Fibroblast of lung (primary cell): ENCODE measurements around the gene STX11. TPM values are rescaled to one million over a fixed set of nuclear protein-coding genes. Genes with fewer than 3 reads are reported as not detected.

Source experiments
- DNase-seq, 2 donors: peaks; one replicate each; pipeline versions ENCODE4 v3.0.0 to v3.0.0-alpha.2; 2010; ENCODE audit warnings: low read depth in 2 of 2
- H2AFZ ChIP-seq: 2 replicates; pipeline ENCODE4 v1.5.1; 2012; ENCODE audit warnings: low read length, control low read depth, inconsistent platforms
- H3K27ac ChIP-seq: 2 replicates; pipeline ENCODE4 v1.5.1; 2011; ENCODE audit warnings: low read length, control low read depth; ENCODE audit not compliant: insufficient read depth
- H3K27me3 ChIP-seq: 2 replicates; pipeline ENCODE4 v1.5.1; 2011; ENCODE audit warnings: mild to moderate bottlenecking, low read length; ENCODE audit not compliant: control insufficient read depth, insufficient read depth
- H3K36me3 ChIP-seq: 2 replicates; pipeline ENCODE4 v1.5.1; 2011; ENCODE audit warnings: low read length; ENCODE audit not compliant: control insufficient read depth, insufficient read depth
- H3K4me1 ChIP-seq: 2 replicates; pipeline ENCODE4 v1.5.1; 2011; ENCODE audit warnings: low read length; ENCODE audit not compliant: control insufficient read depth, insufficient read depth; ENCODE audit errors: extremely low read depth
- H3K4me2 ChIP-seq: 2 replicates; pipeline ENCODE4 v1.5.1; 2011; ENCODE audit warnings: low read length, control low read depth; ENCODE audit not compliant: insufficient read depth; ENCODE audit errors: extremely low read depth
- H3K4me3 ChIP-seq, 4 experiments: fragments of 200-600 bp in 1 of 4; sonication (generic) in 1 of 4; replicated peaks in 1 of 4; 2 replicates each; pipeline ENCODE4 v1.5.1; 2011 to 2016; ENCODE audit warnings: low read length in 4 of 4, low read depth in 3 of 4, mild to moderate bottlenecking in 3 of 4, control low read depth in 2 of 4, inconsistent platforms in 1 of 4, mixed read lengths in 1 of 4; ENCODE audit not compliant: insufficient read depth in 1 of 4; ENCODE audit errors: control extremely low read depth in 1 of 4
- H3K79me2 ChIP-seq: 2 replicates; pipeline ENCODE4 v1.5.1; 2012; ENCODE audit warnings: mild to moderate bottlenecking, low read length, inconsistent platforms; ENCODE audit not compliant: control insufficient read depth, insufficient read depth
- H3K9ac ChIP-seq: 2 replicates; pipeline ENCODE4 v1.5.1; 2011; ENCODE audit warnings: mild to moderate bottlenecking, low read length, control low read depth; ENCODE audit not compliant: insufficient read depth
- H3K9me3 ChIP-seq: 2 replicates; pipeline ENCODE4 v1.5.1; 2012; ENCODE audit warnings: low read depth, low read length; ENCODE audit not compliant: control insufficient read depth, insufficient read depth
- H4K20me1 ChIP-seq: 2 replicates; pipeline ENCODE4 v1.5.1; 2011; ENCODE audit warnings: low read length; ENCODE audit not compliant: control insufficient read depth, insufficient read depth; ENCODE audit errors: extremely low read depth
- EZH2 ChIP-seq: IDR thresholded peaks from 2 replicates; pipeline ENCODE4 v1.5.1; 2012; ENCODE audit warnings: low read length, control low read depth, mild to moderate bottlenecking; ENCODE audit errors: missing control alignments
- polyA plus RNA-seq, 2 donors: library from polyadenylated mRNA; depleted of rRNA in 1 of 2; stranded (reverse) in 1 of 2; unstranded in 1 of 2; fragments of >200 nt; gene quantifications; 2 replicates each; pipeline ENCODE4 v1.2.1, GENCODE V29; 2011 to 2012; ENCODE audit warnings: missing spikeins in 1 of 2
- total RNA-seq: library from RNA; depleted of rRNA; stranded (reverse); fragments of >200 nt; gene quantifications from 2 replicates; pipeline ENCODE4 v1.2.1, GENCODE V29; 2014
- TF ChIP-seq, protein P1 (sequence below), 2 donors: IDR thresholded peaks in 1 of 2; conservative IDR thresholded peaks in 1 of 2; 1 replicate in 1 of 2; 2 replicates in 1 of 2; pipeline ENCODE4 v1.5.1; 2011 to 2012; ENCODE audit warnings: low read length in 2 of 2, control low read depth in 1 of 2, inconsistent platforms in 1 of 2, low read depth in 1 of 2, mild to moderate bottlenecking in 1 of 2

STX11 gene
- total and polyA plus RNA-seq, 2 donors (not counting 1 experiment from before 2014, with no cell fraction given): 0.33 to 6.6 TPM

DNA sequence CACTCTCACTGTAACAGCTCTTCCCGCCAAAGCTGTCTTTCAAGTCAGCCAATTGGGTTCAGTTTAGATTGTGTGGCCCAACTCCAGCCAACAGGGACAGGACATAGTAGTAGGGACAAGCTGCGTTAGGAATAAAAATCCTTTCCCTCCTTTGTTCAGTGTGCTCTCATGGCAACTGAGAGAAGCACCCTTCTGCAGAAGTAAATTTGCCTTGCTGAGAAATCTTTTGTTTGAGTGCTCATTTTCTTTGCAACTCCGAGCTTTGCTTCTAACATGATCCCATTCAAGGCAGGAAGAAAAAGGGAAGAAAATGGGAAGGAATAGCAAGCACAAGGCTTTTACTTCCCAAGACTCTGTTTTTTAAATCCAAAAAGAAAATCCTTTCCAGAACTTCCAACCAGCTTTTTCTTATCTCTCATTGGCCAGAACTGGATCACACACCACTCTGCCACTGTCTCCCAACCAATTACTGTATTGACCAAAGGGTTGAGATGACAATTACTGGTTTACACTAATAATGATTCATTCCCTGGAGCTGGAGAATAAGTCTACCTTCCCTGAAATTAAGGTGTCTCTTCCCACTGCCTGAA, 52.7 kb downstream of the STX11 start:
- no peak for TF ChIP-seq EZH2
- TF ChIP-seq, protein P1, sequence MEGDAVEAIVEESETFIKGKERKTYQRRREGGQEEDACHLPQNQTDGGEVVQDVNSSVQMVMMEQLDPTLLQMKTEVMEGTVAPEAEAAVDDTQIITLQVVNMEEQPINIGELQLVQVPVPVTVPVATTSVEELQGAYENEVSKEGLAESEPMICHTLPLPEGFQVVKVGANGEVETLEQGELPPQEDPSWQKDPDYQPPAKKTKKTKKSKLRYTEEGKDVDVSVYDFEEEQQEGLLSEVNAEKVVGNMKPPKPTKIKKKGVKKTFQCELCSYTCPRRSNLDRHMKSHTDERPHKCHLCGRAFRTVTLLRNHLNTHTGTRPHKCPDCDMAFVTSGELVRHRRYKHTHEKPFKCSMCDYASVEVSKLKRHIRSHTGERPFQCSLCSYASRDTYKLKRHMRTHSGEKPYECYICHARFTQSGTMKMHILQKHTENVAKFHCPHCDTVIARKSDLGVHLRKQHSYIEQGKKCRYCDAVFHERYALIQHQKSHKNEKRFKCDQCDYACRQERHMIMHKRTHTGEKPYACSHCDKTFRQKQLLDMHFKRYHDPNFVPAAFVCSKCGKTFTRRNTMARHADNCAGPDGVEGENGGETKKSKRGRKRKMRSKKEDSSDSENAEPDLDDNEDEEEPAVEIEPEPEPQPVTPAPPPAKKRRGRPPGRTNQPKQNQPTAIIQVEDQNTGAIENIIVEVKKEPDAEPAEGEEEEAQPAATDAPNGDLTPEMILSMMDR (conservative IDR thresholded peaks at IDR 0.05 in 1 of 2, IDR thresholded peaks at IDR 0.05 in 1 of 2; ENCODE audit: low read depth in 1 of 2, low read length in 2 of 2): no peak
- no peak overlapping the region for H3K27ac ChIP-seq
- peaks cover 2% of the 10 kb centered on the region for H3K9me3 ChIP-seq
- no peaks in the 10 kb centered on the region for H3K4me1 ChIP-seq
- no peaks in the 10 kb centered on the region for H4K20me1 ChIP-seq
- H3K36me3 ChIP-seq: no peaks in the 10 kb centered on the region
- no peak for DNase-seq
- no peak overlapping the region for H3K4me3 ChIP-seq
- H3K9ac ChIP-seq: no peak overlapping the region
- H3K79me2 ChIP-seq: no peaks in the 10 kb centered on the region
- H3K4me2 ChIP-seq: no peak overlapping the region
- H2AFZ ChIP-seq: no peak overlapping the region
- H3K27me3 ChIP-seq: peaks cover 5% of the 10 kb centered on the region

DNA sequence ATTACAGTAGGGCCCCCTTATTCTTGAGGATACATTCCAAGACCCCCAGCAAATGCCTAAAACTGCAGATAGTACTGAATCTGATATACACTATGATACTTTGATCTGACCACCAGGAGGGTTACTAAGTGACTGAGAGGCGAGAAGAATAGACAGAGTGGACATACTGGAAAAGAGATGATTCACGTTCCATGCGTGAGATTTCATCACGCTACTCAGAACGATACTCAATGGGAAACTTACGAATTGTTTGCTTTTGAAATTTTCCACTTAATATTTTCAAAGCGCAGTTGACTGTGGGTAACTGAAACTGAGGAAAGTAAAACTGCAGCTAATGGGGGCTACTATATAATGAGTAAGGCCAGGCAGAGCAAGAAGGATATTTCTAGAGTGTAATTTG, 60.8 kb downstream of the STX11 start:
- Histone ChIP-seq H3K4me2 (no peak overlapping the region), H3K9ac (no peak overlapping the region), H3K79me2 (no peaks in the 10 kb centered on the region), H2AFZ (no peak overlapping the region), H4K20me1 (no peaks in the 10 kb centered on the region), H3K9me3 (no peaks in the 10 kb centered on the region), H3K4me3 (no peak overlapping the region), H3K4me1 (peaks cover 5% of the 10 kb centered on the region), H3K36me3 (no peaks in the 10 kb centered on the region), H3K27me3 (peaks cover 13% of the 10 kb centered on the region), H3K27ac (no peak overlapping the region)
- no peak for TF ChIP-seq EZH2
- TF ChIP-seq, protein P1 (conservative IDR thresholded peaks at IDR 0.05 in 1 of 2, IDR thresholded peaks at IDR 0.05 in 1 of 2; ENCODE audit: low read depth in 1 of 2, low read length in 2 of 2): no peak
- DNase-seq: peak in 1 of 2 donors; percentile 43

DNA sequence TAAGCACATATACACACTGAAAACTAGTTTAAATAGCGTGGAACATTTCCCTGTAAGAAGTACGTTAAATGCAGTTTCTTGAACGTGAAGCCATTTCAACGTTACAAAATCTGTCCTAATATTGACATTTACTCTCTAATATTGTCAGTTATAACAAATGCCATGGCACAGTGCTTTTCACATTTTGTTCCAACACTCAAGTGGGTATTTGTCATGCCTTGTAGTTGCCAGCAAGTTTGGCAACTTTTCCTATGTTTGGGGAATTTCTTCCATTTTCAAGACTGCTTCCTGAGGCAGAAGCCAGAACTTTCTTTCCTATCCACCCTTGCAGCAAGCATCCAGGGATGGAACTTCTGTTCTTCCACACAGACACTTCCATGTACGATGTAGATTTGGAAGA, 63.0 kb downstream of the STX11 start:
- no peaks in the 10 kb centered on the region for H3K79me2 ChIP-seq
- no peak overlapping the region for H3K4me2 ChIP-seq
- peaks cover 8% of the 10 kb centered on the region for H3K27me3 ChIP-seq
- H3K27ac ChIP-seq: no peak overlapping the region
- H3K9ac ChIP-seq: no peak overlapping the region
- no peaks in the 10 kb centered on the region for H3K9me3 ChIP-seq
- H2AFZ ChIP-seq: no peak overlapping the region
- H4K20me1 ChIP-seq: no peaks in the 10 kb centered on the region
- H3K4me1 ChIP-seq: peaks cover 5% of the 10 kb centered on the region
- TF ChIP-seq EZH2: no peak
- TF ChIP-seq, protein P1 (conservative IDR thresholded peaks at IDR 0.05 in 1 of 2, IDR thresholded peaks at IDR 0.05 in 1 of 2; ENCODE audit: low read depth in 1 of 2, low read length in 2 of 2): no peak
- no peaks in the 10 kb centered on the region for H3K36me3 ChIP-seq
- no peak overlapping the region for H3K4me3 ChIP-seq
- no peak for DNase-seq
